Mesothelial cell of epicardium (in vitro differentiated cells): ENCODE measurements around the gene EBF4. TPM values are rescaled to one million over a fixed set of nuclear protein-coding genes. Genes with fewer than 3 reads are reported as not detected.

Source experiments
- DNase-seq, 2 experiments: peaks; one replicate each; pipeline ENCODE4 v3.0.0; 2021; ENCODE audit warnings: low spot score in 2 of 2; ENCODE audit not compliant: unreplicated experiment in 2 of 2
- H3K27ac Mint-ChIP-seq: 2 replicates; pipeline ENCODE4 v1.8.0; 2021; ENCODE audit warnings: mixed read lengths
- H3K27me3 Mint-ChIP-seq: 2 replicates; pipeline ENCODE4 v1.8.0; 2021; ENCODE audit warnings: low read depth, mixed read lengths
- H3K36me3 Mint-ChIP-seq: 2 replicates; pipeline ENCODE4 v1.8.0; 2021; ENCODE audit warnings: mixed read lengths
- H3K4me1 Mint-ChIP-seq: 2 replicates; pipeline ENCODE4 v1.8.0; 2021; ENCODE audit warnings: mixed read lengths
- H3K4me3 Mint-ChIP-seq: 2 replicates; pipeline ENCODE4 v1.8.0; 2021; ENCODE audit warnings: mild to moderate bottlenecking, moderate library complexity, mixed read lengths
- H3K9me3 Mint-ChIP-seq: 2 replicates; pipeline ENCODE4 v1.8.0; 2021; ENCODE audit warnings: mixed read lengths
- CTCF ChIP-seq: fragments of 200-600 bp; sonication (generic); IDR thresholded peaks from one replicate; pipeline ENCODE4 v1.5.0; 2021; ENCODE audit warnings: antibody characterized with exemption; ENCODE audit not compliant: unreplicated experiment
- total RNA-seq: library from RNA; stranded (reverse); gene quantifications from 3 replicates; pipeline ENCODE4 v1.2.1, GENCODE V29; 2021

Gene EBF4
- total RNA-seq, 1 donor from 2014 or later: 65.5 TPM

- peaks cover 21% of the 10 kb centered on the region for H3K4me1 Mint-ChIP-seq
- DNase-seq: no peak
- H3K27ac Mint-ChIP-seq: no peak overlapping the region
- peaks cover 4% of the 10 kb centered on the region for H3K36me3 Mint-ChIP-seq
- no peaks in the 10 kb centered on the region for H3K9me3 Mint-ChIP-seq
- no peak overlapping the region for H3K4me3 Mint-ChIP-seq
- TF ChIP-seq CTCF: no peak
- H3K27me3 Mint-ChIP-seq: peaks cover 87% of the 10 kb centered on the region
Measured at GRCh38 chr20:2687514-2687913, 5.1 kb upstream of the EBF4 start.

GRCh38 chr20:2688041-2688591, 4.5 kb upstream of the EBF4 start:
- peaks cover 21% of the 10 kb centered on the region for H3K4me1 Mint-ChIP-seq
- peak in 1 of 2 experiments; percentile 62 for DNase-seq
- H3K27ac Mint-ChIP-seq: no peak overlapping the region
- peak overlapping the region; percentile 6 for H3K4me3 Mint-ChIP-seq
- no peaks in the 10 kb centered on the region for H3K9me3 Mint-ChIP-seq
- peaks cover 4% of the 10 kb centered on the region for H3K36me3 Mint-ChIP-seq
- peak; percentile 58 for TF ChIP-seq CTCF
- peaks cover 81% of the 10 kb centered on the region for H3K27me3 Mint-ChIP-seq

GRCh38 chr20:2690213-2690612, 2.4 kb upstream of the EBF4 start:
- no peak overlapping the region for H3K27ac Mint-ChIP-seq
- H3K9me3 Mint-ChIP-seq: no peaks in the 10 kb centered on the region
- H3K27me3 Mint-ChIP-seq: peaks cover 80% of the 10 kb centered on the region
- peaks cover 4% of the 10 kb centered on the region for H3K36me3 Mint-ChIP-seq
- peaks cover 28% of the 10 kb centered on the region for H3K4me1 Mint-ChIP-seq
- DNase-seq: no peak
- H3K4me3 Mint-ChIP-seq: no peak overlapping the region
- TF ChIP-seq CTCF: no peak

GRCh38 chr20:2690718-2691117, 1.9 kb upstream of the EBF4 start:
- Mint-ChIP-seq H3K27ac (no peak overlapping the region), H3K4me3 (peak overlapping the region; percentile 94), H3K27me3 (peaks cover 80% of the 10 kb centered on the region), H3K9me3 (no peaks in the 10 kb centered on the region), H3K36me3 (peaks cover 4% of the 10 kb centered on the region), H3K4me1 (peaks cover 28% of the 10 kb centered on the region)
- no peak for DNase-seq
- TF ChIP-seq CTCF: no peak

- peak overlapping the region; percentile 94 for H3K4me3 Mint-ChIP-seq
- DNase-seq: no peak
- TF ChIP-seq CTCF: no peak
- H3K27ac Mint-ChIP-seq: no peak overlapping the region
- peaks cover 28% of the 10 kb centered on the region for H3K4me1 Mint-ChIP-seq
- no peaks in the 10 kb centered on the region for H3K9me3 Mint-ChIP-seq
- peaks cover 80% of the 10 kb centered on the region for H3K27me3 Mint-ChIP-seq
- H3K36me3 Mint-ChIP-seq: peaks cover 7% of the 10 kb centered on the region
Measured at GRCh38 chr20:2691127-2691526, 1.5 kb upstream of the EBF4 start.

- Mint-ChIP-seq H3K27me3 (peaks cover 80% of the 10 kb centered on the region), H3K36me3 (peaks cover 7% of the 10 kb centered on the region), H3K4me1 (peaks cover 28% of the 10 kb centered on the region), H3K9me3 (no peaks in the 10 kb centered on the region), H3K27ac (peak overlapping the region; percentile 97), H3K4me3 (peak overlapping the region; percentile 94)
- no peak for DNase-seq
- TF ChIP-seq CTCF: no peak
Measured at GRCh38 chr20:2691663-2692035, 931 bp upstream of the EBF4 start.
